ENCODE measurements around the gene SEMA6A. TPM values are rescaled to one million over a fixed set of nuclear protein-coding genes. Genes with fewer than 3 reads are reported as not detected.
A peak's percentile ranks its signal among the peaks of the same experiment; 100 is the strongest.

The SEMA6A gene
- total and polyA plus RNA-seq, 2 of the 13 experiments (the other 11 are each of a cell fraction or from before 2014, with no cell fraction given): 5.1 to 6.5 TPM

DNA sequence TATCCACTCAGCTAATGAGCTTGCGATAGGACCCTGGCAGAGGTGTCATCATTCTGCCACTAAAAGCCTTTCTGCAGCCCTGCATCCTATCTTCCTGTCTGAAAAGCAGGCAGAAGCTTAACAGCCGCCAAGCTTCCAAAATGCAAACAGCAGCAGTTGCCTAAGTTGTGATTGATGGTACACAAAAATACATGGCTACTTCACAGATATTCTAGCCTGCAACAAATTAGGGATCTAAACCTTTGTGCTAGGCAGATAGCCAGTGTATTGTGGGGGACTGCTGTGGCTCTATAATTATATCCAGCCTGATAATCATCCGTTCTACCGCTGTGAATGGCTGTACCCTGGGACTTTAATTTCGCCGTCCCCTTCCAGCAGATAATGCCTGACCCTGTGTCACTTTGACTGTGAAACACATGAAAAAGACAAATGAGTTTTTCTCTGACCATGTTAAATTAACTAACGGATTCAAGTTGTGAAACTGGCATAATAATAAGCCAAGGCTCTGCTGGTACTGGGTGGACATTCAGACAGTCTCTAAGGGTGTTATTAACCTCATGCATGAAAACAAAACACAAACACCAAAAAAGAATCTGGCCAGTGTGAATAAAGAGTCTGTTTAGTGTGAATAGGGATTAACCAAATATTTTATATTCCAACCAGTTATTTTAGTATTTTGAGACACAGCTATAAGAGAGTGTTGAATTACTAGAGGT lies 45.9 kb downstream of the SEMA6A start:
- Histone ChIP-seq H3K36me3 (replicated peaks in 1 of 2; ENCODE audit: control insufficient read depth in 1 of 2, insufficient read depth in 2 of 2, low read length in 2 of 2) (no peaks in the 10 kb centered on the region), H3K9ac (ENCODE audit: insufficient read depth, low read depth, low read length) (no peak overlapping the region), H3K4me1 (ENCODE audit: insufficient read depth, low read length) (peaks cover 100% of the 10 kb centered on the region), H3K4me3 (replicated peaks in 1 of 3; ENCODE audit: insufficient read depth in 1 of 3, low read depth in 2 of 3, low read length in 3 of 3) (no peak overlapping the region), H3K79me2 (ENCODE audit: insufficient read depth, low read length) (peaks cover 25% of the 10 kb centered on the region), H3K27me3 (ENCODE audit: control insufficient read depth in 1 of 2, insufficient read depth in 2 of 2, low read length in 2 of 2) (no peaks in the 10 kb centered on the region), H4K20me1 (ENCODE audit: insufficient read depth, low read length) (peaks cover 5% of the 10 kb centered on the region), H3K27ac (ENCODE audit: extremely low read length, insufficient read depth, low read length) (no peak overlapping the region), H2AFZ (ENCODE audit: low read length) (no peak overlapping the region), H3K9me3 (ENCODE audit: low read length) (no peaks in the 10 kb centered on the region), H3K4me2 (ENCODE audit: low read depth, low read length) (no peak overlapping the region)
- TF ChIP-seq MEIS2 (CRISPR knock-in tag; IDR thresholded peaks at IDR 0.05): no peak
- TF ChIP-seq, protein P1, sequence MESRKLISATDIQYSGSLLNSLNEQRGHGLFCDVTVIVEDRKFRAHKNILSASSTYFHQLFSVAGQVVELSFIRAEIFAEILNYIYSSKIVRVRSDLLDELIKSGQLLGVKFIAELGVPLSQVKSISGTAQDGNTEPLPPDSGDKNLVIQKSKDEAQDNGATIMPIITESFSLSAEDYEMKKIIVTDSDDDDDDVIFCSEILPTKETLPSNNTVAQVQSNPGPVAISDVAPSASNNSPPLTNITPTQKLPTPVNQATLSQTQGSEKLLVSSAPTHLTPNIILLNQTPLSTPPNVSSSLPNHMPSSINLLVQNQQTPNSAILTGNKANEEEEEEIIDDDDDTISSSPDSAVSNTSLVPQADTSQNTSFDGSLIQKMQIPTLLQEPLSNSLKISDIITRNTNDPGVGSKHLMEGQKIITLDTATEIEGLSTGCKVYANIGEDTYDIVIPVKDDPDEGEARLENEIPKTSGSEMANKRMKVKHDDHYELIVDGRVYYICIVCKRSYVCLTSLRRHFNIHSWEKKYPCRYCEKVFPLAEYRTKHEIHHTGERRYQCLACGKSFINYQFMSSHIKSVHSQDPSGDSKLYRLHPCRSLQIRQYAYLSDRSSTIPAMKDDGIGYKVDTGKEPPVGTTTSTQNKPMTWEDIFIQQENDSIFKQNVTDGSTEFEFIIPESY (CRISPR knock-in tag; IDR thresholded peaks at IDR 0.05): peak; percentile 53; the same call in 1 of the 2 replicates
- DNase-seq (ENCODE audit: low spot score): no peak
- 40% methylated on average over 7 of the region's 7 CpGs for WGBS (ENCODE audit: low lambda C conversion rate)
- in situ Hi-C loops (cut with HindIII; ENCODE audit: extremely low pct_ligation_motif_present, low pct_unique_long_range_greater_than_20kb) (no loop called here), intact Hi-C loops (cut with micrococcal nuclease; ENCODE audit: unreplicated experiment) (no loop called here)
- ATAC-seq: no peak
- FAIRE-seq: no peak
- BruUV-seq (replicated peaks): no TSS peak
- POLR2A ChIA-PET: interaction anchor here (0.8 kb wide), 1 partner anchor 8 kb away, joined by 7 read pairs; no protein-coding TSS in a partner anchor
- CTCF ChIA-PET (ENCODE audit: low intra/inter-chr PET ratio, low total read pairs): no interaction called here

DNA sequence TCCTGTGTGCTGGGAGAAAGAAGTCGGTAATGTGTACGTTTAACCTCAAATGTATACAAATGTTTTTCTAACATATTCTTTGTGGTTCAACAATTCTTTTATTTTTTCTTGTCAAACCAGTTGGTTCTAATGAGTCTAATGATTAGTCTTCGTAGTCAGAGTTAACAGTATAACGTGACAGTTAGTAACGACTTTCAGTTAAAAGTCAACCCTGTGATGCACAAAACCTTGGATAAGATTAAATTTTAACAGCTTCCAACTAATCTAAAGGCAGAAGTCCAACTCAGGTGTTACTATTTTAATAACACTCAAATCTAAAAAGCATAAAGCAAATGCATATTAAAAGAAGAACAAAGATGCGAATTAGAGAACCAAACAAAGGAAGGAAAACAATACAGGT lies 47.0 kb downstream of the SEMA6A start:
- no peak overlapping the region for H2AFZ ChIP-seq (ENCODE audit: low read length)
- 59% methylated on average over 6 of the region's 6 CpGs for WGBS (ENCODE audit: low lambda C conversion rate)
- ChIA-PET CTCF (ENCODE audit: low intra/inter-chr PET ratio, low total read pairs) (no interaction called here), POLR2A (no interaction called here)
- H3K79me2 ChIP-seq (ENCODE audit: insufficient read depth, low read length): peaks cover 33% of the 10 kb centered on the region
- no peak overlapping the region for H3K9ac ChIP-seq (ENCODE audit: insufficient read depth, low read depth, low read length)
- peaks cover 92% of the 10 kb centered on the region for H3K4me1 ChIP-seq (ENCODE audit: insufficient read depth, low read length)
- no peak overlapping the region for H3K4me3 ChIP-seq (replicated peaks in 1 of 3; ENCODE audit: insufficient read depth in 1 of 3, low read depth in 2 of 3, low read length in 3 of 3)
- no peak overlapping the region for H3K4me2 ChIP-seq (ENCODE audit: low read depth, low read length)
- no TSS peak for BruUV-seq (replicated peaks)
- in situ Hi-C loops (cut with HindIII; ENCODE audit: extremely low pct_ligation_motif_present, low pct_unique_long_range_greater_than_20kb): no loop called here
- no peak for ATAC-seq
- TF ChIP-seq CREM (IDR thresholded peaks at IDR 0.05) (no peak), CREM (CRISPR knock-in tag; IDR thresholded peaks at IDR 0.05) (no peak), MIXL1 (CRISPR knock-in tag; IDR thresholded peaks at IDR 0.05) (peak; percentile 58; the same call in 1 of the 2 replicates), JDP2 (CRISPR knock-in tag; IDR thresholded peaks at IDR 0.05; ENCODE audit: borderline replicate concordance) (no peak)
- TF ChIP-seq, protein P2, sequence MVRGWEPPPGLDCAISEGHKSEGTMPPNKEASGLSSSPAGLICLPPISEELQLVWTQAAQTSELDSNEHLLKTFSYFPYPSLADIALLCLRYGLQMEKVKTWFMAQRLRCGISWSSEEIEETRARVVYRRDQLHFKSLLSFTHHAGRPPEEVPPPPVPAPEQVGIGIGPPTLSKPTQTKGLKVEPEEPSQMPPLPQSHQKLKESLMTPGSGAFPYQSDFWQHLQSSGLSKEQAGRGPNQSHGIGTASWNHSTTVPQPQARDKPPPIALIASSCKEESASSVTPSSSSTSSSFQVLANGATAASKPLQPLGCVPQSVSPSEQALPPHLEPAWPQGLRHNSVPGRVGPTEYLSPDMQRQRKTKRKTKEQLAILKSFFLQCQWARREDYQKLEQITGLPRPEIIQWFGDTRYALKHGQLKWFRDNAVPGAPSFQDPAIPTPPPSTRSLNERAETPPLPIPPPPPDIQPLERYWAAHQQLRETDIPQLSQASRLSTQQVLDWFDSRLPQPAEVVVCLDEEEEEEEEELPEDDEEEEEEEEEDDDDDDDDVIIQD (CRISPR knock-in tag; IDR thresholded peaks at IDR 0.05; ENCODE audit: low read depth): peak; percentile 35; the same call in 1 of the 2 replicates
- H4K20me1 ChIP-seq (ENCODE audit: insufficient read depth, low read length): peaks cover 4% of the 10 kb centered on the region
- no peaks in the 10 kb centered on the region for H3K27me3 ChIP-seq (ENCODE audit: control insufficient read depth in 1 of 2, insufficient read depth in 2 of 2, low read length in 2 of 2)
- no peaks in the 10 kb centered on the region for H3K9me3 ChIP-seq (ENCODE audit: low read length)
- intact Hi-C loops (cut with micrococcal nuclease; ENCODE audit: unreplicated experiment): no loop called here
- FAIRE-seq: no peak
- DNase-seq (ENCODE audit: low spot score): no peak
- no peaks in the 10 kb centered on the region for H3K36me3 ChIP-seq (replicated peaks in 1 of 2; ENCODE audit: control insufficient read depth in 1 of 2, insufficient read depth in 2 of 2, low read length in 2 of 2)
- no peak overlapping the region for H3K27ac ChIP-seq (ENCODE audit: extremely low read length, insufficient read depth, low read length)

Data from HepG2 (cell line).